NOMO-1 treated with dmso at 0.1 percent for 144 hours (cell line): Measurements from ENCODE around the gene CCDC88C.
"Not testable (repeated sequence)": the region's sequence is repeated elsewhere in the genome, so short reads cannot be mapped to it uniquely, and the experiment has no call there.

Source experiments
- DNase-seq: peaks from one replicate; lab custom pipeline; 2025; ENCODE audit not compliant: unreplicated experiment; lab: John Stamatoyannopoulos, UW

Gene CCDC88C

GRCh38 chr14:91252871-91253794 lies 164.5 kb downstream of the CCDC88C start:
- no peak for DNase-seq

- no peak for DNase-seq
These were observed 166.7 kb downstream of the CCDC88C start for GRCh38 chr14:91250912-91251311.

GRCh38 chr14:91249841-91250616 lies 167.6 kb downstream of the CCDC88C start:
- peak; percentile 73 for DNase-seq

- DNase-seq = no peak
These were observed 171.4 kb downstream of the CCDC88C start for GRCh38 chr14:91246051-91246852.

GRCh38 chr14:91245616-91246015 lies 172.0 kb downstream of the CCDC88C start:
- not testable (repeated sequence) for DNase-seq

GRCh38 chr14:91245029-91245428 lies 172.6 kb downstream of the CCDC88C start:
- DNase-seq = no peak

- DNase-seq = no peak
These were observed 173.1 kb downstream of the CCDC88C start, which contains the start of gene GPR68 for GRCh38 chr14:91244501-91244901. GPR68 (minus strand) TSS chr14:91244704; CDS start chr14:91235050, 9,654 bp downstream.

GRCh38 chr14:91243074-91243471 lies 174.5 kb downstream of the CCDC88C start:
- no peak for DNase-seq

- DNase-seq = no peak
These were observed 175.0 kb downstream of the CCDC88C start for GRCh38 chr14:91242635-91243034.

- peak; percentile 97 for DNase-seq
These were observed 175.8 kb downstream of the CCDC88C start for GRCh38 chr14:91241863-91242262.

- no peak for DNase-seq
These were observed 179.0 kb downstream of the CCDC88C start for GRCh38 chr14:91238661-91239060.

- DNase-seq = no peak
These were observed 179.5 kb downstream of the CCDC88C start for GRCh38 chr14:91238085-91238484.

- DNase-seq = no peak
These were observed 180.4 kb downstream of the CCDC88C start for GRCh38 chr14:91237219-91237618.

GRCh38 chr14:91235841-91236240 lies 181.8 kb downstream of the CCDC88C start:
- DNase-seq = no peak

GRCh38 chr14:91234791-91235114 lies 182.9 kb downstream of the CCDC88C start:
- DNase-seq = no peak

GRCh38 chr14:91233936-91234790 lies 183.5 kb downstream of the CCDC88C start:
- DNase-seq = no peak

GRCh38 chr14:91232603-91233002 lies 185.0 kb downstream of the CCDC88C start:
- DNase-seq = no peak

GRCh38 chr14:91232052-91232451 lies 185.6 kb downstream of the CCDC88C start:
- no peak for DNase-seq

GRCh38 chr14:91231446-91231845 lies 186.2 kb downstream of the CCDC88C start:
- no peak for DNase-seq

GRCh38 chr14:91230397-91231035 lies 187.1 kb downstream of the CCDC88C start:
- no peak for DNase-seq
